HL-60 (cell line): ENCODE data around the gene COL20A1.

Experiments
- DNase-seq, 2 experiments: peaks; one replicate each; pipeline ENCODE4 v3.0.0-alpha.2; 2010 to 2020; ENCODE audit warnings: low read depth in 1 of 2, low spot score in 1 of 2
- H3K27ac ChIP-seq: fragments of 250-450 bp; sonication (Bioruptor Pico); replicated peaks from 2 replicates; pipeline ENCODE4 v1.5.1; 2020; ENCODE audit warnings: mild to moderate bottlenecking, moderate library complexity
- H3K27me3 ChIP-seq: fragments of 250-450 bp; sonication (Bioruptor Pico); 2 replicates; pipeline ENCODE4 v1.5.1; 2021; ENCODE audit warnings: mild to moderate bottlenecking, moderate library complexity; ENCODE audit not compliant: insufficient read depth, poor library complexity, severe bottlenecking
- H3K4me3 ChIP-seq: replicated peaks from 2 replicates; pipeline ENCODE4 v1.5.1; 2011; ENCODE audit warnings: mild to moderate bottlenecking, control low read depth, low read length; ENCODE audit not compliant: insufficient read depth
- GABPA ChIP-seq: IDR thresholded peaks from 2 replicates; pipeline ENCODE4 v1.6.1; 2012; ENCODE audit warnings: low read depth
- POLR2AphosphoS5 ChIP-seq: IDR thresholded peaks from 2 replicates; pipeline ENCODE4 v1.6.1; 2012; ENCODE audit warnings: low read depth
- SPI1 ChIP-seq: IDR thresholded peaks from 2 replicates; pipeline ENCODE4 v1.6.1; 2012; ENCODE audit warnings: low read depth, mild to moderate bottlenecking, borderline replicate concordance
- TF ChIP-seq, protein P1 (sequence below): IDR thresholded peaks from one replicate; pipeline ENCODE4 v1.5.1; 2011; ENCODE audit warnings: low read length, control low read depth, inconsistent platforms; ENCODE audit not compliant: insufficient read depth
- TF ChIP-seq, protein P2 (sequence below): IDR thresholded peaks from 2 replicates; pipeline ENCODE4 v1.6.1; 2012; ENCODE audit warnings: low read depth; ENCODE audit not compliant: insufficient replicate concordance

COL20A1 gene

DNA sequence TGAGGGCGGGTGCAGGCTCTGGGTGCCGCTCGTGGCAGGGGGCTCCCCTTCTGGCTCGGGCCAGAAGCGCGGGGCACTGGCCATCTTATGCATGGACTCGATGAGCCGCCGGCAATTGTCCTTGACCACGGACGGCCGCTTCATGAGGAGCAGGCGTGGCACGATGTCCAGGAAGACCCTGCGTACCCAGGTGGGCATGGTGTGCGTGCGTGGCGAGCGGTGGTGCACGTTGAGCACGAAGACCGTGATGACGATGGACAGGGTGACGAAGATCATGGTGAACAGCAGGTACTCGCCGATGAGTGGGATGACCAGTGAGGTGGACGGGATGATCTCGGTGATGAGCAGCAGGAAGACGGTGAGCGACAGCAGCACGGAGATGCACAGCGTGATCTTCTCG is 57.2 kb downstream of the COL20A1 start:
- Histone ChIP-seq H3K27ac (no peak overlapping the region), H3K27me3 (peaks cover 8% of the 10 kb centered on the region), H3K4me3 (no peak overlapping the region)
- DNase-seq, result no peak
- TF ChIP-seq GABPA, result no peak
- no peak for TF ChIP-seq POLR2AphosphoS5

DNA sequence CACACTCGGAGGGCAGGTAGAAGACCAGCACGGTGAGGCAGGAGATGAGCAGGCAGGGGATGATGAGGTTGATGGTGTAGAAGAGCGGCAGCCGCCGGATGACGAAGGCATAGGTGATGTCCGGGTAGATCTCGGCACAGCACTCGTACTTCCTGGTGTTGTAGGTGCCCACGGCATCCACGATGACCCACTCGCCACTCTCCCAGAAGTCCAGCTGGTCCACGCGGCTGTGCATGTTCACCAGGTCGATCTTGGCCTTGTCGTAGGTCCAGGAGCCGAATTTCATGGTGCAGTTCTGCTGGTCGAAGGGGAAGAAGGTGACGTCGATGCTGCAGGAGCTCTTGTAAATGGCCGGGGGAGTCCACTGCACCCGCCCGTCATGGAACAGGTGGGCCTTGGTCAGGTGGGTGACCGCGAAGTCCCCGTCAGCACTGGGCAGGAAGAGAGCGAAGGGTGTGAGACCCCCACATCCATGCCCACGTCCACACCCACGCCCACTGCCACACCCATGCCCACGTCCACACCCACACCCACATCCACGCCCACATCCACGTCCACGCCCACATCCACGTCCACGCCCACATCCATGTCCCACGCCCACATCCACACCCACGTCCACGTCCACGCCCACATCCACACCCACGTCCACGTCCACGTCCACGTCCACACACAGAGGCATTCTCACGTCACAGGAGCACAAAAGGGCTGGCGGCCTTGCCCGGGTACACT is 57.8 kb downstream of the COL20A1 start:
- H3K27ac ChIP-seq, result no peak overlapping the region
- no peak for DNase-seq
- TF ChIP-seq, protein P1, sequence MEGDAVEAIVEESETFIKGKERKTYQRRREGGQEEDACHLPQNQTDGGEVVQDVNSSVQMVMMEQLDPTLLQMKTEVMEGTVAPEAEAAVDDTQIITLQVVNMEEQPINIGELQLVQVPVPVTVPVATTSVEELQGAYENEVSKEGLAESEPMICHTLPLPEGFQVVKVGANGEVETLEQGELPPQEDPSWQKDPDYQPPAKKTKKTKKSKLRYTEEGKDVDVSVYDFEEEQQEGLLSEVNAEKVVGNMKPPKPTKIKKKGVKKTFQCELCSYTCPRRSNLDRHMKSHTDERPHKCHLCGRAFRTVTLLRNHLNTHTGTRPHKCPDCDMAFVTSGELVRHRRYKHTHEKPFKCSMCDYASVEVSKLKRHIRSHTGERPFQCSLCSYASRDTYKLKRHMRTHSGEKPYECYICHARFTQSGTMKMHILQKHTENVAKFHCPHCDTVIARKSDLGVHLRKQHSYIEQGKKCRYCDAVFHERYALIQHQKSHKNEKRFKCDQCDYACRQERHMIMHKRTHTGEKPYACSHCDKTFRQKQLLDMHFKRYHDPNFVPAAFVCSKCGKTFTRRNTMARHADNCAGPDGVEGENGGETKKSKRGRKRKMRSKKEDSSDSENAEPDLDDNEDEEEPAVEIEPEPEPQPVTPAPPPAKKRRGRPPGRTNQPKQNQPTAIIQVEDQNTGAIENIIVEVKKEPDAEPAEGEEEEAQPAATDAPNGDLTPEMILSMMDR, result no peak
- no peak for TF ChIP-seq GABPA
- TF ChIP-seq, protein P2, sequence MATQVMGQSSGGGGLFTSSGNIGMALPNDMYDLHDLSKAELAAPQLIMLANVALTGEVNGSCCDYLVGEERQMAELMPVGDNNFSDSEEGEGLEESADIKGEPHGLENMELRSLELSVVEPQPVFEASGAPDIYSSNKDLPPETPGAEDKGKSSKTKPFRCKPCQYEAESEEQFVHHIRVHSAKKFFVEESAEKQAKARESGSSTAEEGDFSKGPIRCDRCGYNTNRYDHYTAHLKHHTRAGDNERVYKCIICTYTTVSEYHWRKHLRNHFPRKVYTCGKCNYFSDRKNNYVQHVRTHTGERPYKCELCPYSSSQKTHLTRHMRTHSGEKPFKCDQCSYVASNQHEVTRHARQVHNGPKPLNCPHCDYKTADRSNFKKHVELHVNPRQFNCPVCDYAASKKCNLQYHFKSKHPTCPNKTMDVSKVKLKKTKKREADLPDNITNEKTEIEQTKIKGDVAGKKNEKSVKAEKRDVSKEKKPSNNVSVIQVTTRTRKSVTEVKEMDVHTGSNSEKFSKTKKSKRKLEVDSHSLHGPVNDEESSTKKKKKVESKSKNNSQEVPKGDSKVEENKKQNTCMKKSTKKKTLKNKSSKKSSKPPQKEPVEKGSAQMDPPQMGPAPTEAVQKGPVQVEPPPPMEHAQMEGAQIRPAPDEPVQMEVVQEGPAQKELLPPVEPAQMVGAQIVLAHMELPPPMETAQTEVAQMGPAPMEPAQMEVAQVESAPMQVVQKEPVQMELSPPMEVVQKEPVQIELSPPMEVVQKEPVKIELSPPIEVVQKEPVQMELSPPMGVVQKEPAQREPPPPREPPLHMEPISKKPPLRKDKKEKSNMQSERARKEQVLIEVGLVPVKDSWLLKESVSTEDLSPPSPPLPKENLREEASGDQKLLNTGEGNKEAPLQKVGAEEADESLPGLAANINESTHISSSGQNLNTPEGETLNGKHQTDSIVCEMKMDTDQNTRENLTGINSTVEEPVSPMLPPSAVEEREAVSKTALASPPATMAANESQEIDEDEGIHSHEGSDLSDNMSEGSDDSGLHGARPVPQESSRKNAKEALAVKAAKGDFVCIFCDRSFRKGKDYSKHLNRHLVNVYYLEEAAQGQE, result no peak
- TF ChIP-seq SPI1, result no peak
- TF ChIP-seq POLR2AphosphoS5, result no peak
- H3K27me3 ChIP-seq, result peaks cover 8% of the 10 kb centered on the region
- no peak overlapping the region for H3K4me3 ChIP-seq

DNA sequence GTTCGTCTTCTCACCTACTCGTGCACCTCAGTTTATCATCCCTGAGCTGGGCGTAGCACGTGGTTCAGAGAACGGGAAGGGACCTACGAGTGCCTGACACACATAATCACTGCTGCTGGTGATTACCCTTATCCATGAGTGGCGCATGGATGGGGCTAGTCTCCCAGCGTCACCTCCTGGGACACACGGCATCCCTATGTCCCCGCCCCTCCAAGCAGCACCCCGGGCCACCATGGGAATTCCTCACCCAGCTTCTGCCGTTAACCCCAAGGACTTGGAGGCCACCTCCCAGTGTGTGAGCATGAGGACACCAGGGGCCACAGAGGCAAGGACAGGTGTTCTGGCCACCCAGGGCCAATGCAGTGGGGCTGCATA is 58.3 kb downstream of the COL20A1 start:
- H3K4me3 ChIP-seq, result no peak overlapping the region
- TF ChIP-seq, protein P2, result no peak
- TF ChIP-seq SPI1 (no peak), POLR2AphosphoS5 (no peak), GABPA (no peak)
- TF ChIP-seq, protein P1, result no peak
- H3K27me3 ChIP-seq, result peaks cover 8% of the 10 kb centered on the region

DNA sequence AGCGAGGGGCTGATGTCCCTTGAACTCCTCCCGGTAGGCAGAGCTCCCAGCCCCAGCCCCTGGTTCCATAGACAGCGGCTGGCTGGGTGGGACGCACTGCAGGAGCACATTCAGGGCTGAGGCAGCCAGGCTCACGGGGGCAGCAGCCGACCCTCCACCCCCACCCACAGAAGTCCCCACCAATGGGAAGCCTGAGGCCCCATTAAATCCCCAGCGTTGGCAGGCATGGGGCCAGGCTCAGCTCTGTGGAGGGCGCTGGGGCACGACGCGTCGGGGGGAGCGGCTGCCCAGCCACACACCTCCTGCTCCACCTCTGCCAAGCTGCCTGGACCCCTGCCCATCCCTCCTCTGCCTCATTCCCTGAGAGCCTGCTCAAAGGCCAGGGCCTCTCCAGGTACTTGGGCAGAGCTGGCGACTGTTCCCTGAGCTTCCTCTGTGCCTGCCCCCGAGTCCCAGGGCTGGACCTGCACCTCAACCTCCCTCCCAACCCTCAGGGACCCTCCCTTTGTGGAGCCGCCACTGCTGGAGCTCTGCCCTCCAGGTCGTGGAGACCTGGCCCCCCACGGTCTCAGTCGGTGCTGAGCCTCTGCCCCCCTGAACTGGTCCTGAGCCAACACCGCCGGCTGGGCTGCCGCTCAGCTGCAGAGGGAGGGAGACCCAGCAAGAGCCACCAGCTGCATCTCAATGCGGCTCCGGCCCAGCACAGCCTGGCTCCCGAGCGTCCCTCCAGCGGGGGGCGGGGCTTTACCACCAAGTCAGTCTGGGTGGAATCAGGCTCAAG is 59.0 kb downstream of the COL20A1 start:
- no peak for TF ChIP-seq GABPA
- TF ChIP-seq, protein P2, result no peak
- TF ChIP-seq SPI1, result no peak
- TF ChIP-seq POLR2AphosphoS5, result no peak
- TF ChIP-seq, protein P1, result no peak
- H3K27ac ChIP-seq, result no peak overlapping the region
- no peak for DNase-seq
- H3K4me3 ChIP-seq, result no peak overlapping the region
- peaks cover 1% of the 10 kb centered on the region for H3K27me3 ChIP-seq

More for the DNA sequence above, 58.3 kb downstream of the COL20A1 start:
- no peak overlapping the region for H3K27ac ChIP-seq
- DNase-seq, result no peak
